ENCODE measurements around the gene ATP8A1.
"Not testable (repeated sequence)": the region's sequence is repeated elsewhere in the genome, so short reads cannot be mapped to it uniquely, and the experiment has no call there.

ATP8A1 gene

GRCh38 chr4:42390622-42391354 is 266.1 kb downstream of the ATP8A1 start:
- Histone ChIP-seq H3K27me3 (ENCODE audit: control insufficient read depth, insufficient read depth, low read length) (peaks cover 9% of the 10 kb centered on the region), H3K36me3 (ENCODE audit: control insufficient read depth, insufficient read depth, low read length) (no peaks in the 10 kb centered on the region), H3K9ac (ENCODE audit: low read length) (no peak overlapping the region)

GRCh38 chr4:42385516-42385915 is 271.4 kb downstream of the ATP8A1 start:
- Histone ChIP-seq H3K27me3 (ENCODE audit: control insufficient read depth, insufficient read depth, low read length) (no peaks in the 10 kb centered on the region), H3K9ac (ENCODE audit: low read length) (no peak overlapping the region), H3K4me1 (ENCODE audit: control insufficient read depth, insufficient read depth, low read length) (no peaks in the 10 kb centered on the region), H3K36me3 (ENCODE audit: control insufficient read depth, insufficient read depth, low read length) (no peaks in the 10 kb centered on the region), H3K9me3 (ENCODE audit: control insufficient read depth, low read length) (no peaks in the 10 kb centered on the region), H3K4me3 (ENCODE audit: low read length) (no peak overlapping the region)

More at GRCh38 chr4:42390622-42391354, 266.1 kb downstream of the ATP8A1 start:
- no peaks in the 10 kb centered on the region for H3K9me3 ChIP-seq (ENCODE audit: control insufficient read depth, low read length)
- no peak overlapping the region for H3K4me3 ChIP-seq (ENCODE audit: low read length)
- no peaks in the 10 kb centered on the region for H3K4me1 ChIP-seq (ENCODE audit: control insufficient read depth, insufficient read depth, low read length)

GRCh38 chr4:42381666-42382065 is 275.2 kb downstream of the ATP8A1 start:
- Histone ChIP-seq H3K4me3 (ENCODE audit: low read length) (no peak overlapping the region), H3K36me3 (ENCODE audit: control insufficient read depth, insufficient read depth, low read length) (no peaks in the 10 kb centered on the region), H3K9ac (ENCODE audit: low read length) (no peak overlapping the region), H3K9me3 (ENCODE audit: control insufficient read depth, low read length) (no peaks in the 10 kb centered on the region), H3K4me1 (ENCODE audit: control insufficient read depth, insufficient read depth, low read length) (no peaks in the 10 kb centered on the region), H3K27me3 (ENCODE audit: control insufficient read depth, insufficient read depth, low read length) (no peaks in the 10 kb centered on the region)

- H3K27me3 ChIP-seq (ENCODE audit: control insufficient read depth, insufficient read depth, low read length), result peaks cover 3% of the 10 kb centered on the region
- no peak overlapping the region for H3K4me3 ChIP-seq (ENCODE audit: low read length)
- H3K36me3 ChIP-seq (ENCODE audit: control insufficient read depth, insufficient read depth, low read length), result no peaks in the 10 kb centered on the region
- H3K9ac ChIP-seq (ENCODE audit: low read length), result no peak overlapping the region
- H3K9me3 ChIP-seq (ENCODE audit: control insufficient read depth, low read length), result no peaks in the 10 kb centered on the region
- no peaks in the 10 kb centered on the region for H3K4me1 ChIP-seq (ENCODE audit: control insufficient read depth, insufficient read depth, low read length)
These were observed 279.4 kb downstream of the ATP8A1 start for GRCh38 chr4:42377497-42377896.

- H3K4me1 ChIP-seq (ENCODE audit: control insufficient read depth, insufficient read depth, low read length); H3K36me3 ChIP-seq (ENCODE audit: control insufficient read depth, insufficient read depth, low read length); H3K27me3 ChIP-seq (ENCODE audit: control insufficient read depth, insufficient read depth, low read length); H3K9ac ChIP-seq (ENCODE audit: low read length); H3K9me3 ChIP-seq (ENCODE audit: control insufficient read depth, low read length); H3K4me3 ChIP-seq (ENCODE audit: low read length): not testable (repeated sequence)
These were observed 284.6 kb downstream of the ATP8A1 start for GRCh38 chr4:42372303-42372702.

GRCh38 chr4:42371305-42372252 is 285.3 kb downstream of the ATP8A1 start:
- no peaks in the 10 kb centered on the region for H3K9me3 ChIP-seq (ENCODE audit: control insufficient read depth, low read length)
- H3K4me1 ChIP-seq (ENCODE audit: control insufficient read depth, insufficient read depth, low read length), result no peaks in the 10 kb centered on the region
- no peaks in the 10 kb centered on the region for H3K36me3 ChIP-seq (ENCODE audit: control insufficient read depth, insufficient read depth, low read length)
- peaks cover 3% of the 10 kb centered on the region for H3K27me3 ChIP-seq (ENCODE audit: control insufficient read depth, insufficient read depth, low read length)
- H3K4me3 ChIP-seq (ENCODE audit: low read length), result no peak overlapping the region
- H3K9ac ChIP-seq (ENCODE audit: low read length), result no peak overlapping the region

- H3K36me3 ChIP-seq (ENCODE audit: control insufficient read depth, insufficient read depth, low read length), result no peaks in the 10 kb centered on the region
- H3K27me3 ChIP-seq (ENCODE audit: control insufficient read depth, insufficient read depth, low read length), result no peaks in the 10 kb centered on the region
- H3K9ac ChIP-seq (ENCODE audit: low read length), result no peak overlapping the region
- H3K4me3 ChIP-seq (ENCODE audit: low read length), result no peak overlapping the region
- no peaks in the 10 kb centered on the region for H3K9me3 ChIP-seq (ENCODE audit: control insufficient read depth, low read length)
- no peaks in the 10 kb centered on the region for H3K4me1 ChIP-seq (ENCODE audit: control insufficient read depth, insufficient read depth, low read length)
These were observed 287.4 kb downstream of the ATP8A1 start for GRCh38 chr4:42369489-42369888.

- Histone ChIP-seq H3K9me3 (ENCODE audit: control insufficient read depth, low read length) (no peaks in the 10 kb centered on the region), H3K4me1 (ENCODE audit: control insufficient read depth, insufficient read depth, low read length) (no peaks in the 10 kb centered on the region), H3K36me3 (ENCODE audit: control insufficient read depth, insufficient read depth, low read length) (no peaks in the 10 kb centered on the region), H3K4me3 (ENCODE audit: low read length) (no peak overlapping the region), H3K9ac (ENCODE audit: low read length) (no peak overlapping the region), H3K27me3 (ENCODE audit: control insufficient read depth, insufficient read depth, low read length) (no peaks in the 10 kb centered on the region)
These were observed 289.9 kb downstream of the ATP8A1 start for GRCh38 chr4:42366959-42367358.

GRCh38 chr4:42364266-42365053 is 292.4 kb downstream of the ATP8A1 start:
- H3K36me3 ChIP-seq (ENCODE audit: control insufficient read depth, insufficient read depth, low read length), result no peaks in the 10 kb centered on the region
- no peaks in the 10 kb centered on the region for H3K9me3 ChIP-seq (ENCODE audit: control insufficient read depth, low read length)
- H3K4me1 ChIP-seq (ENCODE audit: control insufficient read depth, insufficient read depth, low read length), result peaks cover 9% of the 10 kb centered on the region
- H3K9ac ChIP-seq (ENCODE audit: low read length), result no peak overlapping the region
- H3K27me3 ChIP-seq (ENCODE audit: control insufficient read depth, insufficient read depth, low read length), result no peaks in the 10 kb centered on the region
- no peak overlapping the region for H3K4me3 ChIP-seq (ENCODE audit: low read length)

GRCh38 chr4:42363614-42364013 is 293.3 kb downstream of the ATP8A1 start:
- Histone ChIP-seq H3K27me3 (ENCODE audit: control insufficient read depth, insufficient read depth, low read length) (no peaks in the 10 kb centered on the region), H3K36me3 (ENCODE audit: control insufficient read depth, insufficient read depth, low read length) (no peaks in the 10 kb centered on the region), H3K4me3 (ENCODE audit: low read length) (no peak overlapping the region), H3K9ac (ENCODE audit: low read length) (no peak overlapping the region), H3K4me1 (ENCODE audit: control insufficient read depth, insufficient read depth, low read length) (peaks cover 13% of the 10 kb centered on the region), H3K9me3 (ENCODE audit: control insufficient read depth, low read length) (no peaks in the 10 kb centered on the region)

GRCh38 chr4:42362591-42362990 is 294.3 kb downstream of the ATP8A1 start:
- Histone ChIP-seq H3K9ac (ENCODE audit: low read length) (no peak overlapping the region), H3K4me1 (ENCODE audit: control insufficient read depth, insufficient read depth, low read length) (peaks cover 13% of the 10 kb centered on the region), H3K9me3 (ENCODE audit: control insufficient read depth, low read length) (no peaks in the 10 kb centered on the region), H3K4me3 (ENCODE audit: low read length) (no peak overlapping the region), H3K36me3 (ENCODE audit: control insufficient read depth, insufficient read depth, low read length) (no peaks in the 10 kb centered on the region), H3K27me3 (ENCODE audit: control insufficient read depth, insufficient read depth, low read length) (no peaks in the 10 kb centered on the region)
